ENCODE data around the gene TBL2. TPM values are rescaled to one million over a fixed set of nuclear protein-coding genes. Genes with fewer than 3 reads are reported as not detected.
"Not testable (repeated sequence)": the region's sequence is repeated elsewhere in the genome, so short reads cannot be mapped to it uniquely, and the experiment has no call there.

Gene TBL2
- total RNA-seq, 3 donors from 2014 or later (not counting 1 experiment from before 2014, with no cell fraction given), result 15.1 to 18.5 (median 17.6) TPM

- ATAC-seq (no peak), DNase-seq (no peak)
- Histone ChIP-seq H3K4me3 (ENCODE audit: low read length) (no peak overlapping the region), H3K27me3 (ENCODE audit: control insufficient read depth, insufficient read depth, low read length) (no peaks in the 10 kb centered on the region), H3K27ac (ENCODE audit: low read length) (no peak overlapping the region), H3K36me3 (ENCODE audit: control insufficient read depth, insufficient read depth, low read length) (peaks cover 22% of the 10 kb centered on the region), H3K9me3 (ENCODE audit: control insufficient read depth, insufficient read depth, low read length) (no peaks in the 10 kb centered on the region), H3K4me1 (ENCODE audit: control insufficient read depth, insufficient read depth, low read length) (peaks cover 9% of the 10 kb centered on the region)
- Mint-ChIP-seq H3K4me1 (peaks cover 7 to 14% of the 10 kb centered on the region in 2 donors), H3K27ac (no peak overlapping the region), H3K27me3 (ENCODE audit: low read depth in 2 of 2) (peaks cover 0 to under 1% of the 10 kb centered on the region in 2 donors), H3K9me3 (no peaks in the 10 kb centered on the region), H3K36me3 (no peaks in the 10 kb centered on the region), H3K4me3 (no peak overlapping the region)
- intact Hi-C loops (cut with micrococcal nuclease), result no loop called here
- WGBS (ENCODE audit: insufficient coverage), result no CpG with 5 or more reads among the region's 4 CpGs
- no peak for TF ChIP-seq CTCF (IDR thresholded peaks at IDR 0.05)
These were observed 11.2 kb downstream of the TBL2 start for GRCh38 chr7:73567140-73567539.

GRCh38 chr7:73566431-73566830 is 11.9 kb downstream of the TBL2 start:
- Histone ChIP-seq H3K4me3 (ENCODE audit: low read length) (peak overlapping the region; percentile 41), H3K36me3 (ENCODE audit: control insufficient read depth, insufficient read depth, low read length) (peaks cover 20% of the 10 kb centered on the region)
- DNase-seq; H3K4me1 ChIP-seq (ENCODE audit: control insufficient read depth, insufficient read depth, low read length); H3K36me3 Mint-ChIP-seq; H3K27ac ChIP-seq (ENCODE audit: low read length); H3K9me3 Mint-ChIP-seq; ATAC-seq; H3K27me3 Mint-ChIP-seq (ENCODE audit: low read depth in 2 of 2); H3K27me3 ChIP-seq (ENCODE audit: control insufficient read depth, insufficient read depth, low read length); intact Hi-C loops (cut with micrococcal nuclease); H3K9me3 ChIP-seq (ENCODE audit: control insufficient read depth, insufficient read depth, low read length): not testable (repeated sequence)
- Mint-ChIP-seq H3K4me3 (peak overlapping the region; percentile 69), H3K4me1 (peaks cover 7 to 14% of the 10 kb centered on the region in 2 donors), H3K27ac (peak overlapping the region in 1 of 2 donors; percentile 84)

GRCh38 chr7:73565675-73566340 is 12.6 kb downstream of the TBL2 start:
- peaks cover 9% of the 10 kb centered on the region for H3K4me1 ChIP-seq (ENCODE audit: control insufficient read depth, insufficient read depth, low read length)
- H3K36me3 ChIP-seq (ENCODE audit: control insufficient read depth, insufficient read depth, low read length), result peaks cover 16% of the 10 kb centered on the region
- peak overlapping the region; percentile 41 for H3K4me3 ChIP-seq (ENCODE audit: low read length)
- Mint-ChIP-seq H3K36me3 (no peaks in the 10 kb centered on the region), H3K27ac (peak overlapping the region in 1 of 2 donors; percentile 84), H3K27me3 (ENCODE audit: low read depth in 2 of 2) (peaks cover 0 to 3% of the 10 kb centered on the region in 2 donors), H3K4me3 (peak overlapping the region; percentile 69), H3K4me1 (peaks cover 7 to 14% of the 10 kb centered on the region in 2 donors), H3K9me3 (no peaks in the 10 kb centered on the region)
- H3K9me3 ChIP-seq (ENCODE audit: control insufficient read depth, insufficient read depth, low read length), result no peaks in the 10 kb centered on the region
- ATAC-seq, result peak in 2 of 3 donors; percentile 50 to 66
- intact Hi-C loops (cut with micrococcal nuclease), result no loop called here
- no peak overlapping the region for H3K27ac ChIP-seq (ENCODE audit: low read length)
- 58% methylated on average over 5 of the region's 7 CpGs for WGBS (ENCODE audit: insufficient coverage)
- TF ChIP-seq CTCF (IDR thresholded peaks at IDR 0.05), result no peak
- H3K27me3 ChIP-seq (ENCODE audit: control insufficient read depth, insufficient read depth, low read length), result no peaks in the 10 kb centered on the region
- peak in 1 of 2 donors; percentile 24 for DNase-seq

GRCh38 chr7:73560109-73560835 is 18.1 kb downstream of the TBL2 start:
- Mint-ChIP-seq H3K9me3 (no peaks in the 10 kb centered on the region), H3K27me3 (ENCODE audit: low read depth in 2 of 2) (peaks cover 0 to 3% of the 10 kb centered on the region in 2 donors), H3K27ac (no peak overlapping the region), H3K36me3 (no peaks in the 10 kb centered on the region), H3K4me3 (no peak overlapping the region), H3K4me1 (peaks cover 20% of the 10 kb centered on the region in 2 donors)
- no peaks in the 10 kb centered on the region for H3K36me3 ChIP-seq (ENCODE audit: control insufficient read depth, insufficient read depth, low read length)
- ATAC-seq, result no peak
- no peak overlapping the region for H3K4me3 ChIP-seq (ENCODE audit: low read length)
- no peak for DNase-seq
- no peaks in the 10 kb centered on the region for H3K9me3 ChIP-seq (ENCODE audit: control insufficient read depth, insufficient read depth, low read length)
- 75% methylated on average over 11 of the region's 11 CpGs for WGBS (ENCODE audit: insufficient coverage)
- no peaks in the 10 kb centered on the region for H3K27me3 ChIP-seq (ENCODE audit: control insufficient read depth, insufficient read depth, low read length)
- TF ChIP-seq CTCF (IDR thresholded peaks at IDR 0.05), result no peak
- H3K27ac ChIP-seq (ENCODE audit: low read length), result no peak overlapping the region
- intact Hi-C loops (cut with micrococcal nuclease), result no loop called here
- peaks cover 23% of the 10 kb centered on the region for H3K4me1 ChIP-seq (ENCODE audit: control insufficient read depth, insufficient read depth, low read length)

Measured in natural killer cell (primary cell).